ENCODE data around the gene HERC3.

DNA sequence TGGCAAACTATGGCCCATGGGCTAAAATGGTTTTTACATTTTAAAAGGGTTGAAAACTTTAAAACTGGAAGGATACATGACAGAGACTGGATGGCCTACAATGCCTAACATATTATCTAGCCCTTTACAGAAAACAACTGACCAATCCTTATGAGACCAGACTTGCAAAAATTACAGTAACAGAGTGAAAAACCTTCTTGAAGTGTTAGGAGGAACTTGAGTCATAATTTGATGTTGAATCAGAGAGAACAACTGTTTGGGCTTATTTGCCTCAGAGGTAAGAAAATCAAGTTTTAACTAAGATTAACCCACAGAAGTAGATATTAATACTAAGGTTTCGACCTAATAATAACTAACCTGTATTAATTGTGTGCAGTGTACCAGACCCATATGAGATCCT lies 117.7 kb downstream of the HERC3 start:
- TF ChIP-seq, protein P1, sequence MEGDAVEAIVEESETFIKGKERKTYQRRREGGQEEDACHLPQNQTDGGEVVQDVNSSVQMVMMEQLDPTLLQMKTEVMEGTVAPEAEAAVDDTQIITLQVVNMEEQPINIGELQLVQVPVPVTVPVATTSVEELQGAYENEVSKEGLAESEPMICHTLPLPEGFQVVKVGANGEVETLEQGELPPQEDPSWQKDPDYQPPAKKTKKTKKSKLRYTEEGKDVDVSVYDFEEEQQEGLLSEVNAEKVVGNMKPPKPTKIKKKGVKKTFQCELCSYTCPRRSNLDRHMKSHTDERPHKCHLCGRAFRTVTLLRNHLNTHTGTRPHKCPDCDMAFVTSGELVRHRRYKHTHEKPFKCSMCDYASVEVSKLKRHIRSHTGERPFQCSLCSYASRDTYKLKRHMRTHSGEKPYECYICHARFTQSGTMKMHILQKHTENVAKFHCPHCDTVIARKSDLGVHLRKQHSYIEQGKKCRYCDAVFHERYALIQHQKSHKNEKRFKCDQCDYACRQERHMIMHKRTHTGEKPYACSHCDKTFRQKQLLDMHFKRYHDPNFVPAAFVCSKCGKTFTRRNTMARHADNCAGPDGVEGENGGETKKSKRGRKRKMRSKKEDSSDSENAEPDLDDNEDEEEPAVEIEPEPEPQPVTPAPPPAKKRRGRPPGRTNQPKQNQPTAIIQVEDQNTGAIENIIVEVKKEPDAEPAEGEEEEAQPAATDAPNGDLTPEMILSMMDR (IDR thresholded peaks at IDR 0.05) = no peak
- no peak for TF ChIP-seq POLR2A (IDR thresholded peaks at IDR 0.05)

Measured in thyroid gland (tissue), 4 donors.